Stimulated activated CD8-positive, alpha-beta memory T cell treated with anti-CD3 and anti-CD28 coated beads, Interleukin-2, amount 100 ng/mL, for 48 hours (primary cell): ENCODE results near the gene SLC22A1.

Experiments
- DNase-seq, 2 donors: peaks; one replicate each; pipeline ENCODE4 v3.0.0-alpha.2; 2020; ENCODE audit warnings: low read depth in 2 of 2

Gene SLC22A1

DNA sequence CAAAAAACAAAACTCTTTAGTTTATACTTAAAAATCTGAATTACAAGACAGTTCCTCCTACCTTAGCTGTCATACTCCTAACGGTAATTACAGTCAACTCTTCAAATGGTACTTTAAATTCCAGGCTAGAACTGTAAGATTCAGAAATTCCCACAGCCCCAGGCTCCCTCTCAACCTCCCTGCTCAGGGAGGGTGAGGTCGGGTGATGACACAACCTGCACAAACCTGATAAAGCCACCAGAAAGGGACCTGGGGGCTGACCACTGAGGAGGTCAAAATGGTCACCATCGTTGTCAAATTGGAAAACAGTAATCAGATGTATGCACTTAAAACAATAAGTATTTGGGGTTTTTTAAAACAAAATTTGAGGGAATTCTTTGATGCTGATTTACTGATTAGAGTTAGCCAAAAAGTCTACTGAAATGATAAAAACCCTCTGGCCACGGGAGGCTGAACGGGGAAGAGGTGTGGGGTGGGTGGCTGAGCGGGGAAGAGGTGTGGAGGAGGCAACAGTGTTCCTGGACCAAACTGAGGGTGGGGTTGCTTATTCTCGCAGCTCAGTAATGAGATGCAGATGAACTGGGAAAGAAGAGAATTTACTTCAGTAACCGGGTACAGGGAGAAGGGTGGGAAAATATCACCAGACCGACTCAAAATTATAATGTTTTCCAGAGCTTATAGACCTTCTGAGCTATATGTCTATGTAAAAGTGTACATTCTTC, 52.4 kb downstream of the SLC22A1 start:
- DNase-seq: no peak

DNA sequence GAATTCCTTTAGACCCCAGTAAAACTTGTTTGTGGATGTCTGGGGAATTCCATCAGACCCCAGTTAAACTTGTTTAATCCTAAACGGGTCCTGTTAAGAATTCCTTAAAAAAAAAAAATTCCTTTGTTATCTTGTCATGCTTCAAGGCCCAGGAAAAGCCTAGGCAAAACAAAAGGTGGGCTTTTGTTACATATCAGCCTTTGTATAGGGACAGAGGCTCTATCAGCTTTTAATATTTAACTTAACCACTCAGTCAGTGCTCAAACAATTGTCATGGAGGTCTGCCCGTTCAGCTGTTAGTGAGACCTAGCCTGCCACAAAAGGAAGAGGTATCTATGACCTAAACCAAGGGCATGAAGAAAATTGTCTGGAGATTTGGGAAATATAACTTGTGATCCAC, 53.1 kb downstream of the SLC22A1 start:
- DNase-seq: no peak

DNA sequence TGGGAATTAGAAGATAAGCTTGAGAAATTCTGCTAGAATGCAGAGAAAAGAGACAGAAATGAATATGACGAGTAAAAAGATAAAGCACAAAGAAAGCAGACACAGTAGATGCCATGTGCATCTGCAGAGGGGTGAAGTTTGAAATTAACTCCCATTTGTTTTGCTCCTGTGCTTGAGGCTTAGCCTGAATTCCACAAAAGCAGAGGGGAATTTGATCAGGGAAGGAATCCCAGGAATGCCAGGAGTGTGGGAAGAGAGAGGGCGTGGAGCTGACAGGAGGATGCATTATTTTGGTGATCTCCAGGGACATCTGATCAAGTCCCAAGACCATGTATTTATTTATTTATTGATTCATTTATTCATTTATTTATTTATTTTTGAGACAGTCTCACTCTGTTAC, 55.6 kb downstream of the SLC22A1 start:
- no peak for DNase-seq

GRCh38 chr6:160178271-160178670, 56.7 kb downstream of the SLC22A1 start:
- no peak for DNase-seq

- DNase-seq: no peak
Observed at GRCh38 chr6:160180706-160181105, 59.1 kb downstream of the SLC22A1 start.

GRCh38 chr6:160188773-160189172, 67.2 kb downstream of the SLC22A1 start:
- DNase-seq: no peak

- DNase-seq: no peak
Observed at GRCh38 chr6:160190081-160190480, 68.5 kb downstream of the SLC22A1 start.

- no peak for DNase-seq
Observed at GRCh38 chr6:160190973-160191372, 69.4 kb downstream of the SLC22A1 start.

GRCh38 chr6:160192840-160193239, 71.2 kb downstream of the SLC22A1 start:
- DNase-seq: no peak

DNA sequence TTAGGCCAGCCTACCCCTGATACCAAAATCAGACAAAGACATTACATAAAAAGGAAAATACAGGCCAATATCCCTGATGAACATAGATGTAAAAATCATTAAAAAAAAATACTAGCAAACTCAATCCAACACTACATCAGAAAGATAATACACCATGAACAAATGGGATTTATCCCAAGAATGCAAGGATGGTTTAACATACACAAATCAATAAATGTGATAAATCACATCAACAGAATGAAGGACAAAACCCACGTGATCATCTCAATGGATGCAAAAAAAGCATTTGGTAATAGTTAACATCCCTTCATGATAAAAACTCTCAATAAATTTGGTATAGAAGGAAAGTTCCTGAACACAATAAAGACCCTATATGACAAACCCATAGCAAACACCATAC, 73.2 kb downstream of the SLC22A1 start:
- no peak for DNase-seq

GRCh38 chr6:160197662-160198061, 76.0 kb downstream of the SLC22A1 start:
- DNase-seq: no peak

GRCh38 chr6:160198606-160199211, 77.1 kb downstream of the SLC22A1 start:
- no peak for DNase-seq

- no peak for DNase-seq
Observed at GRCh38 chr6:160201061-160201460, 79.4 kb downstream of the SLC22A1 start.

- no peak for DNase-seq
Observed at GRCh38 chr6:160202411-160202810, 80.8 kb downstream of the SLC22A1 start.

- no peak for DNase-seq
Observed at GRCh38 chr6:160203076-160203475, 81.5 kb downstream of the SLC22A1 start.

DNA sequence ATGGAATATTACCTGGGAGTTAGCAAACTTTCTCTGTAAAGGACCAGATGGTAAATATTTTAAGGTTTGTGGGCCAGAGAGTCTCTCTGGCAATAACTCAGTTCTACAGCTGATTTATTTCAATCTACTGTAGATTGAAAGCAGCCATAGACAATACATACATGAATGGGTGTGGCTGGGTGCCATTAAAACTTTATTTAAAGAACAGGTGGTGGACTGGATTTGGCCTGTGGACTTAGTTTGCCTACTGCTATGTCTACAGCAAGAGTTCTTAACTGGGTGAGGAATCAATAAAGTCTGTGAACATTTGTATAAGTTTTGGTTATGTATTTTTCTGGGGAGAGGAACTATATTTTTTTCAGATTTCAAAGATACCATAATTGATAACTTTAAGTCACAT, 81.9 kb downstream of the SLC22A1 start:
- DNase-seq: no peak

GRCh38 chr6:160203953-160204352, 82.3 kb downstream of the SLC22A1 start:
- DNase-seq: no peak

DNA sequence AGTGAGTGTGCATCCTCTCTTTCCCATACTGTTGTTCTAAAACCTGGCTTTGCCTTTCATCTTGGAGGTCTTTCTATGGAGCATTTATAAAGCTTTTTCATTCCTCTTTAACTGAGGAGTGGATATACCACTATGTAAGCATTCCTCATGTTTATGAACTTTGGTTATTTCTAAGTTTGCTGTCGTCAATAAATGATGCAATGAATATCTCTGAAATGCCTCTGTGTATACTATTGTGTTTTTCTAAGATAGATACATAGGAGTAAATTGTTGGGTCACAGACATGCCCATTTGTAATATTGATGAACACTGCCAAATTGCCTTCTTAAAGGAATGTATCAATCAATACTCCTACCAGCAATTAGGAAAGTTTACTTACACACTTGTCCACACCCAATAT, 83.1 kb downstream of the SLC22A1 start:
- no peak for DNase-seq

- no peak for DNase-seq
Observed at GRCh38 chr6:160207618-160208017, 86.0 kb downstream of the SLC22A1 start.
